IPS-NIHi11 (cell line): ENCODE results near the gene RAB22A.

Source experiments
- DNase-seq: peaks from one replicate; pipeline ENCODE4 v3.0.0; 2012; ENCODE audit warnings: mixed read lengths, low spot score

RAB22A gene

GRCh38 chr20:58416057-58416456 lies 106.5 kb downstream of the RAB22A start:
- DNase-seq, result no peak

DNA sequence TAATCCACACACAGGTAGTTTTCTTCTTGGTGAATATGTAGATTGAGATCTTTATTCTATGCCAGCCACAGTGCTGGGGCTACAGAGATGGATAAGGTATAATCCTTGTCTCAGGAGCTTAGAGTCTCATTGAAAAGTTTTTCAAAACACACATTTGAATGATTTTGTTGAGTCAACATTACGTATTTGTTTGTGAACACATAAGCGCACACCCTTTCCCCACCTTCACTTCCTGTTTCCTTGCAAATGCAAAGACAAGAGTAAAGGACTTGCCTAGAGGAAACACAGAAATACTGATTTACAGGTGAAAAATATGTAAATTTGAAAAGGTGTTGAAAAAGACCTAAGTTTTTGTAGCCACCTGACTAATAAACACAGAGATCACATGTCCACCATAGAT lies 107.3 kb downstream of the RAB22A start:
- DNase-seq, result no peak
